Kidney (tissue), 14 donors: Measurements from ENCODE around the gene MED23. TPM values are rescaled to one million over a fixed set of nuclear protein-coding genes. Genes with fewer than 3 reads are reported as not detected.

Source experiments
- DNase-seq, 5 donors: peaks; one replicate each; pipeline ENCODE4 v3.0.0-alpha.2; 2013 to 2020
- FAIRE-seq: peaks from 2 replicates; lab custom pipeline; 2012; peaks lifted over from hg19 to GRCh38; lab: Jason Lieb, UNC
- H3K27ac ChIP-seq, 2 donors: one replicate each; pipeline ENCODE4 v1.7.0; 2013; ENCODE audit warnings: low read depth in 2 of 2, low read length in 2 of 2, inconsistent platforms in 1 of 2
- H3K27me3 ChIP-seq: one replicate; pipeline ENCODE4 v1.7.1; 2013; ENCODE audit warnings: low read length, inconsistent platforms; ENCODE audit not compliant: control insufficient read depth, insufficient read depth
- H3K36me3 ChIP-seq, 3 donors: one replicate each; pipeline versions ENCODE4 v1.7.0 to v1.7.1; 2013; ENCODE audit warnings: low read length in 3 of 3, control low read depth in 1 of 3, inconsistent platforms in 1 of 3; ENCODE audit not compliant: insufficient read depth in 3 of 3, control insufficient read depth in 2 of 3
- H3K4me1 ChIP-seq, 3 donors: one replicate each; pipeline versions ENCODE4 v1.7.0 to v1.7.1; 2013; ENCODE audit warnings: low read length in 3 of 3, inconsistent platforms in 1 of 3, low read depth in 1 of 3; ENCODE audit not compliant: control insufficient read depth in 2 of 3, insufficient read depth in 2 of 3
- H3K4me3 ChIP-seq, 3 donors: one replicate each; pipeline versions ENCODE4 v1.7.0 to v1.8.1; 2013; ENCODE audit warnings: low read length in 3 of 3, control low read depth in 1 of 3, inconsistent platforms in 1 of 3
- H3K9ac ChIP-seq, 3 donors: one replicate each; pipeline versions ENCODE4 v1.7.0 to v1.7.1; 2013; ENCODE audit warnings: low read length in 3 of 3, control low read depth in 1 of 3, inconsistent platforms in 1 of 3
- H3K9me3 ChIP-seq, 3 donors: one replicate each; pipeline versions ENCODE4 v1.7.0 to v1.7.1; 2013; ENCODE audit warnings: low read length in 3 of 3, control low read depth in 1 of 3, inconsistent platforms in 1 of 3; ENCODE audit not compliant: control insufficient read depth in 2 of 3, insufficient read depth in 1 of 3
- intact Hi-C: fragments of 100-400 bp; cut with DNase I; formaldehyde crosslinking; loops from one replicate; pipeline ENCODE4 v1.11.1; 2022
- polyA plus RNA-seq: library from polyadenylated mRNA; stranded (reverse); fragments of 350-450 nt; fragmentation: Illumina TruSeq; extraction: RNeasy Lipid Tissue Mini Kit (QIAGEN cat#74804); gene quantifications from one replicate; pipeline ENCODE4 v1.2.3, GENCODE V29; 2014; ENCODE audit warnings: low read depth, low replicate concordance; ENCODE audit not compliant: insufficient read depth
- total RNA-seq: library from RNA; stranded (reverse); fragmentation: NEBNext Ultra II Directional; extraction: Animal tissue kit (Norgen Biotek cat#: 25700); gene quantifications from one replicate; pipeline ENCODE4 v1.2.1, GENCODE V29; 2021
- TF ChIP-seq, protein P1 (sequence below): IDR thresholded peaks from 3 replicates; pipeline ENCODE4 v1.5.1; 2012; ENCODE audit warnings: mild to moderate bottlenecking, moderate library complexity, borderline replicate concordance; ENCODE audit not compliant: insufficient read depth; ENCODE audit errors: extremely low read depth
- donor health status: control.
- donor health status: control.
- donor health status: control.
- donor health status: control.
- donor health status: control.
- donor health status: DM: yes; HTN: yes; CAD: no.
- donor health status: Normal renal cell carcinoma (clear cell type).

The MED23 gene
- total and polyA plus RNA-seq, 2 donors from 2014 or later, result 7.7 to 27.4 TPM

DNA sequence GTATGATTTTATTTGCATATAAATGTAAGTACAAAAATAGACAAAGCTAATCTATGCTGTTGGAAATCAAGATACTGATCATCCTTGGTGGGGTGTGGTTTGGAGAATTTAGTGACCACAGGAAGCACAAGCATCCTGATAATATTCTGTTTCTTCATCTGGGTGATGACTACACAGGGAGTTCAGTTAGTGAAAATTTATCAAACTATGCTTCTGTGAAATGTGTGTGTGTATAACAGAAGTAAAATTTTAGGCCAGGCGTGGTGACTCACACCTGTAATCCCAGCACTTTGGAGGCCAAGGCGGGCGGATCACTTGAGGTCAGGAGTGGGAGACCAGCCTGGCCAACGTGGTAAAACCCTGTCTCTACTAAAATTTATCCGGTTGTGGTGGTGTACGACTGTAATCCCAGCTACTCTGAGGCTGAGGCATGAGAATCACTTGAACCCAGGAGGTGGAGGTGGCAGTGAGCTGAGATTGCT, 29.6 kb upstream of the MED23 start:
- no peaks in the 10 kb centered on the region for H3K4me1 ChIP-seq
- peaks cover 0 to 3% (median 0%) of the 10 kb centered on the region in 3 donors for H3K36me3 ChIP-seq
- H3K27ac ChIP-seq, result no peak overlapping the region
- TF ChIP-seq, protein P1, sequence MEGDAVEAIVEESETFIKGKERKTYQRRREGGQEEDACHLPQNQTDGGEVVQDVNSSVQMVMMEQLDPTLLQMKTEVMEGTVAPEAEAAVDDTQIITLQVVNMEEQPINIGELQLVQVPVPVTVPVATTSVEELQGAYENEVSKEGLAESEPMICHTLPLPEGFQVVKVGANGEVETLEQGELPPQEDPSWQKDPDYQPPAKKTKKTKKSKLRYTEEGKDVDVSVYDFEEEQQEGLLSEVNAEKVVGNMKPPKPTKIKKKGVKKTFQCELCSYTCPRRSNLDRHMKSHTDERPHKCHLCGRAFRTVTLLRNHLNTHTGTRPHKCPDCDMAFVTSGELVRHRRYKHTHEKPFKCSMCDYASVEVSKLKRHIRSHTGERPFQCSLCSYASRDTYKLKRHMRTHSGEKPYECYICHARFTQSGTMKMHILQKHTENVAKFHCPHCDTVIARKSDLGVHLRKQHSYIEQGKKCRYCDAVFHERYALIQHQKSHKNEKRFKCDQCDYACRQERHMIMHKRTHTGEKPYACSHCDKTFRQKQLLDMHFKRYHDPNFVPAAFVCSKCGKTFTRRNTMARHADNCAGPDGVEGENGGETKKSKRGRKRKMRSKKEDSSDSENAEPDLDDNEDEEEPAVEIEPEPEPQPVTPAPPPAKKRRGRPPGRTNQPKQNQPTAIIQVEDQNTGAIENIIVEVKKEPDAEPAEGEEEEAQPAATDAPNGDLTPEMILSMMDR, result no peak
- no peaks in the 10 kb centered on the region for H3K9me3 ChIP-seq
- H3K27me3 ChIP-seq, result no peaks in the 10 kb centered on the region
- DNase-seq (no peak), FAIRE-seq (no peak)
- intact Hi-C loops, result no loop called here
- no peak overlapping the region for H3K9ac ChIP-seq
- H3K4me3 ChIP-seq, result no peak overlapping the region

DNA sequence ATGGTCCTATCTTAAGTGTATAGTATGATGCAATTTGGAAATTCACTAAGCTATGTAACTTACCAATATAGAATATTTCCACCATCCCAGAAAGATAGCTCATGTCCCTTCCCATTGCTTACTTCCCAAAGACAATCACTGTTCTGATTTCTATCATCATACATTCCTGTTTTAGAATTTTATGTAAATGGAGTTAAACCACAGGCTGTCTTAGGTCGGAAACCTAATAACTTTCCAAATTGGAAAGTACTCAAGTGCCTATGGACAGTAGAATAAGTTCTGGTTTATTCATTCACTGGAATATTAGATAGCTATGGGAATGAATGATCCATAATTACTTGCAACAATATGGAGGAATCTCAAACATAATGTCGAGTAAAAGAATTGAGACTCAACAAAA, 29.2 kb upstream of the MED23 start:
- no peak for DNase-seq
- no peaks in the 10 kb centered on the region for H3K27me3 ChIP-seq
- H3K36me3 ChIP-seq, result peaks cover 0 to 6% (median 0%) of the 10 kb centered on the region in 3 donors
- H3K4me3 ChIP-seq, result no peak overlapping the region
- no peaks in the 10 kb centered on the region for H3K9me3 ChIP-seq
- H3K9ac ChIP-seq, result no peak overlapping the region
- intact Hi-C loops, result no loop called here
- H3K27ac ChIP-seq, result no peak overlapping the region
- no peaks in the 10 kb centered on the region for H3K4me1 ChIP-seq
- TF ChIP-seq, protein P1, result no peak
- no peak for FAIRE-seq

DNA sequence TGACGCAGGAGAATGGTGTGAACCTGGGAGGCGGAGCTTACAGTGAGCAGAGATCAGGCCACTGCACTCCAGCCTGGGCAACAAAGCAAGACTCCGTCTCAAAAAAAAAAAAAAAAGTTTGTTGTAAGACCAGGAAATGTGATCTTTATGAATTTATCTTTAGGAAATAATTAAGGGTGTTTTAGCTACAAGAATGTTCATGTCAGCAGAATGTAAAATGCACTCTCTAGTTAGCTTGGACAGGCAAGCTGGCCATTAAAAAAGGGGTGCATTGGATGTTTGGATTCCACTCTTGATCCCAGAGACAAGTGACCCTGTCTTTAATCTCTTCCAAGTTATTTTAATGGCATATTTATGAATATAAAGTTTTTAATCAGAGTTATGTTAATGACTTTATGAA, 28.6 kb upstream of the MED23 start:
- TF ChIP-seq, protein P1, result no peak
- no peak overlapping the region for H3K27ac ChIP-seq
- intact Hi-C loops, result no loop called here
- FAIRE-seq, result no peak
- no peaks in the 10 kb centered on the region for H3K9me3 ChIP-seq
- no peak overlapping the region for H3K9ac ChIP-seq
- H3K27me3 ChIP-seq, result no peaks in the 10 kb centered on the region
- H3K36me3 ChIP-seq, result peaks cover 0 to 6% (median 0%) of the 10 kb centered on the region in 3 donors
- DNase-seq, result no peak
- no peaks in the 10 kb centered on the region for H3K4me1 ChIP-seq
- H3K4me3 ChIP-seq, result no peak overlapping the region

- Histone ChIP-seq H3K4me1 (no peaks in the 10 kb centered on the region), H3K9ac (no peak overlapping the region), H3K4me3 (no peak overlapping the region), H3K27ac (no peak overlapping the region), H3K9me3 (no peaks in the 10 kb centered on the region), H3K27me3 (no peaks in the 10 kb centered on the region), H3K36me3 (peaks cover 0 to 6% (median 0%) of the 10 kb centered on the region in 3 donors)
- TF ChIP-seq, protein P1, result no peak
- FAIRE-seq (no peak), DNase-seq (no peak)
- intact Hi-C loops, result no loop called here
Observed at GRCh38 chr6:131655951-131656350, 27.9 kb upstream of the MED23 start.
